HG02852 (cell line): ENCODE results near the gene KCNH4.

Experiments
- ATAC-seq: cut with Tn5 transposase; IDR thresholded peaks from one replicate; pipeline ENCODE4 v1.9.1; 2021; ENCODE audit warnings: mild to moderate bottlenecking, moderate library complexity; ENCODE audit not compliant: unreplicated experiment

The KCNH4 gene

DNA sequence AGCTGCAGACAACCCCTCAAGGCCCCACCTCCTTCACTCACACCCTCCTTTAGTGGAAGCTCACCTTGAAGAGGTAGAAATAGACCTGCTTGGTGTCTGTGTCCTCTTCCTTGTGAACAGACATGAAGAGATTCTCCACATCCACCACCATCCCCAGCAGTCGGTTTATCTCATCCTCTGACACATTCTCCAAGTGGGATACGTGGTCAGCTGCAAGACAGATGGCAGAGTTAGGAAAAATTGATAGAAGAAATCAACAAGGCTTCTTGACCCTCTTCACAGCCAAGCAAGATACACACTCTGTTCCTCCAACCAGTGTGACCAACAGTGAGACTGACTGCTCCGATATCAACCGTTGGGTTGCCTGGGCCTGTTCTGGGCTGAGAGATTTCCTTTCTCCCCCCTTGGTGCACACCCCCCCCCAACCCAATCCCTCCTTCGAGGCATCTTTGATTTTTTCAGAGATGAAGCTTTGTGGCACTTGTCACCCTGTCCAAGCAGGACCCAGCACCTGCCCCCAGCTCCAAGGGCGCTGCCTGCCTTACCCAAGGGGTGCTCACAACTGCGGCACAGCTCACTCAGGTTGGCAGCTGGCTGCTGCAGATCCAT lies 60.7 kb downstream of the KCNH4 start:
- ATAC-seq = no peak

DNA sequence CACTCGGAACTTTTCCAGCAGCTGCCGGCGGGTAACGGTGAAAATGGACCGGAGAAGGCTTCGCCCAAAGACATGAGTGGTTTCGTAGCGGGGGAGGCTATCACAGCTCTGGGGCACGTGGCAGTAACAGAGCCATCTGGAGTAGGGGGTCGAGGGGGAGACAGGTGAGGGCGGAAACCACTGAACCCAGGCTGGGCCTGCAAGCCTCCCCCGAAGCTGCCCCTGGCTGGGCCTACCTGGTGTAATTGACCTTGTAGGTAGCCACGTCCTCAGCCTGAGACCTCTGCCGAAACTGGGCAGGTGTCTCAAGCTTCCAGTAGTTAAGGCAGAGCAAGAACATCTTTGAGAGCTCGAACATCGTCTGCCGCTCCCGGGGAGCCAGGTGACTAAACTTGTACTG lies 61.6 kb downstream of the KCNH4 start:
- no peak for ATAC-seq

DNA sequence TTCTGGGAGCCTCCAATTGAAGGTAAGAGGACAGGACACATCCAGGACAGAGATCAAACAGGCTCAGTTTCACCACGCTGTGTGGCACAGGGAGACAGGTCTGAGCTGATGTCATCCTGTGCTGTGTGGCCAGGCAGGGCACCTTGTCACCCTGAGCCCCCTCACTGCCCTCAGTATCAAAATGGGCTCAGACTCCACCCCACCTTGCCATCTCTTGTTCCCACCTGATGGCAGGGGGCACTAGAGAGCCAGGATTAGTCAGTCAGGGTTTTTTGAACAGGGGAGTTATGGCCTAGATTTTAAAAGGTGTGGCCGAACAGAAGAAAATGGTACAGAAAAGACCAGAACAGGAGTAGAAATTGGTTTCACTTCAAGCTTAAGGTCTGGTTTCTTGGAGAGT lies 62.4 kb downstream of the KCNH4 start:
- ATAC-seq = no peak

DNA sequence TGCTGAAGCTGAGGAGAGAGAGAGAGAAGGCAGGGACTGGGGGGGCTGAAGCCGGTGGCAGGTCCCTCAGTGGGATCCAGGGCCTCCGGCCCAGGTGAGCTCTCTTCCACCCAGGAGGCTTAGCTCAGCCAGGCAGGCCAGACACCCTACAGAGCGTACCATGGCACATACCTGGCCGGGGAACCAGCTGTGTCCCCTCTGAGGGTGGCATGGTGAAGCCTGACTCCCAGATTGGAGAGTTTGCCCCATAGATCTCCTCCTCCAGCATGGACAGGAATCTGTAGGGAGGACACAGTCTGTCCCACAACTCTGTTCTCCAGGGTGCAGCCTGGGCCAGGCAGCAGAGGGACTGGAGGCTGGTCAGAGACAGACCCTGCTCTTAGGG lies 62.8 kb downstream of the KCNH4 start:
- no peak for ATAC-seq

DNA sequence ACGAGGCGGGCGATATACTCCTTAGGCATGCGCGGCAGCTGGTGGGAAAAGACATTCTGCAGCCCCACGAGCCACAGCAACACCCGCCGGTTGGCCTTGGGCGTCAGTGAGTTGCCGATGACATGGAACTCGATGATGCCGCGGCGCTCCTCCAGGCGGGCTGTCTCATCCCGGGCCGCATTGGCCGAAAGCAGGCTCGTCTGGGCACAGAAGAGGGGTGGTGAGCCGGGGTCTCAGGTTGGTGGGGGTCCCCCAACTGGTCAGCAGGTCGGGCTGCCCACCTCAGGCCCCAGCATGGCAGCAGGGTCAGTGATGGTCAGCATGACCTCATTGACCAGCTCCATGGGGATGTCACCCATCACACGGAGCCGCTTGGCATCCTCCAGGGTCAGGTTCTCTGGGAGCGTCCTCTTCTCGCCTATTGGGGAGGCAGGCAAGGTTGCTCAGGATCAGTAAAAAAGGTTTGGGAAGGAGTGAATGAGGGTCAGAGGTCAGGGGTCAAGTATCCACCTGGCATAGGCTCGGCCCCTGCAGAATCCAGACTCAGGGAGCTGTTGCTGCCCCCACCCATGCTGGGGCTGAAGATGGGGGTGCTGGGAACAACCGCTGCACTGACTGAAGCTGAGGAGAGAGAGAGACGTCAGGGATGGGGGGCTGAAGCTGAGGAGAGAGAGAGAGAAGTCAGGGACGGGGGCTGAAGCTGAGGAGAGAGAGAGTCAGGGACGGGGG lies 63.4 kb downstream of the KCNH4 start:
- ATAC-seq = no peak

DNA sequence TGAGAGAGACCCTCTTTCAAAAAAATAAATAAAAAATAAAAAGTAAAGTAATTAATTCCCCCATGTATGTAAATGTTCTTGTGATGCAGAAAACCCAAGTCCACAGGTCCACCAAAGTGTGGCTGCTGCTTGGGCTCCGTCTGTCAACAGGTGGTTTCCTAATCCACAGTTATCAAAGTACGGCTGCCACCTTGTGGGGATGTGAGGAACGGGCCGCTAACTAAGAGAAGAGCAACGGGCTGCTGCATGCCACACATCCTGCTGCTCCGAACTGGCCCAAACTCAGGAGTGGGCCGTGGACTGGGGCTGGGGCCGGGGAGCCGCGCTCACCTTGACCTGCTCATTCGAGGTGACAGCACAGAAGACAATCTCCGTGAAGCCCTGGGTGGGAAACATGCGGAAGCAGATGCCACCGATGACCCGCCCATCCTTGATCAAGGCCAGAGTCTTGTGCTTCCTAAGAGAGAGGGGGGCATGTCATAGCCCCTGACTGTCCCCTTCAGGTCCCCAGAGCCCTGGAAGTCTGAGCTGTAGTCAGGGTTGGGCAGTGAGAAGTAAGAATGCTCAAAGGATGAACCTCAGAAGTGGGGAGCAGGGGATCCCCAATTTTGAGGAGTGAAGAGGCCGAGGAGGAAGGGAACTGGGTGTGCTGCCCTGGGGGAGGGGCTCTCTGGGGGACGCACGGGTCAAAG lies 64.1 kb downstream of the KCNH4 start:
- ATAC-seq = no peak

DNA sequence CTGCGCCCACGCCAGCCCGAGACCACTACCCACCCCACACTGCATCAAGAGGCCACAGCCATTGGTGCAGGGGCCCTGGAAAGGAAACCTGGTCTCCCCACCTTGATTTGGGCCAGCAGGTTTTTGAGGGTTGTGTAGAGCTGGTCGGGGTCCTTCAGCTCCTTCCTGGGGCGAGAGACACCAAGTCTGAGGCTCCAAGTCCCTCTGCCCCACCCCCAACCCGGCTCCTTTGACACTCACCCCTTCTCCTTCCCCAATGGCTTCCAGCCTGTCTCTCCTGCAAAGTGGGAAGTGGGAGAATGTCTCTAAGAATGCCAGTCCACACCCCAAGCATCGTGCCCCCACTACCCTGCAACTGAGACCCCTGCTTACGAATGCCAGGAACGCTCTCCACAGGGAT lies 66.8 kb downstream of the KCNH4 start:
- ATAC-seq = no peak

DNA sequence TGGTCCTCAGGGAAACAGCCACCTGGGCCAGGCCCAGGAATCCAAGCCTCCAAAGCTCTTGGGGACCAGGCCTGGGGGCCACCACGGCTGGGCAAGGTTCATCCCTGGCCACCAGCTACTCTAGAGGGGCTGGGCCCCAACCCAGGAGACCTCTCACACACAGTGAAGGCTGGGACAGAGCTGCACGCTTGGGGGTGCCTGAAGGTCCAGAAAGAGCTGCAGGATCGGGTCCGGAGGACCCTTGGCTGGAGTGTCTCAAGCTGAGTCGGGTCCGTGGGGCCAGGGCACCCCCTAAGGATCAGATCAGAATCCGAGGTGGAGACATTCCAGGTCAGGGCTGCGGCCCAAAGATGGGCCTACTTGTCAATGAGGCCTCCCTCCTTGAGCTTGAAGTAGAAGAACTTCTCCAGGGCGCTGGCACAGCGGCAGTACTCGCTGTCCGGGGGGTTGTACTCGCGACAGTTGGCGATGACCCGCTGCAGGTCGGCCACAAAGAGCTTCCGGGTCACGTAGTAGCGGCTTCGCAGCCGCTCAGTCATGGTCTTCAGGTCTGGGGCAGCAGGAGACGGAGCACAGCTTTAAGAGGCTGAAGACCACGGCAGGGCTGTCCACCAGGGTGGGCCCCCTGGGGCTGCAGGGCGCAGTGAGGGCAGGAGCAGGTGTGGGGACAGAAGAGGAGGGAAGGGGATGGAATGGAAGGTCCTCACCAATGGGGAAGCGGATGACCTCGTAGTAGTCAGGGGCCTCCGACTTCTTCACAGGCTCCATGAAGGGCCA lies 67.5 kb downstream of the KCNH4 start:
- no peak for ATAC-seq

DNA sequence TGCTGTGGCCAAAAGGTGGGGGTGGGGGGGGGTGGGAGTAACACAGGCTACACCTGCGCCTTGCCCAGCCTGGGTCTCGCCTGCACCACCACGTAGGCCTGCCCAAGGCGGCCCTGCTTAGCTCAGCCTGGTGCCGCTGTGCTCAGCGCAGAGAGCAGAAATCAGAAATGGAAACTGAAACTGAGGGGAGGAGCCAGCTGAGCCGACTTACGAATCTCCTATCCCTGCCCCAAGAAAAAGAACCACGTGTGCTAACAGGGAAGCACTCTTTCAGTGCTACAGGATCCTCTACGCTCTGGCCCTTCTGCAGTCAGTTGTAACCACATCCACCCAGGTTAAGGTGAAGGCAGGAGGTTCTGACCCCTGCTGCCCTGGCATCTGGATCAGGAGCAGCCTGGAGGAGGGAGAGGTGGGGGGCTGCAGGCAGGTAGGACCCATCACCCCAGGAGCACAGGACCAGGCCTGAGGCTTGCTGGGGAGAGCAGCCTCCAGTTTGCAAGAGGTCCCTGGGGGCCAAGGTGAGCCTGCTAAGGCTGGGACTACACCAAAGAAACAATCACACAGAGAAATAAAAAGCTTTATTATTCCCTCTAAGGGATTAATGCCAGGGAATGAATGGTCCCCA lies 68.3 kb downstream of the KCNH4 start, which contains the start of gene DHX58:
DHX58 (minus strand) TSS at position 163 of the 625 bp plus-strand sequence. CDS start 822 bp downstream, outside the sequence.
- ATAC-seq = peak; percentile 65

DNA sequence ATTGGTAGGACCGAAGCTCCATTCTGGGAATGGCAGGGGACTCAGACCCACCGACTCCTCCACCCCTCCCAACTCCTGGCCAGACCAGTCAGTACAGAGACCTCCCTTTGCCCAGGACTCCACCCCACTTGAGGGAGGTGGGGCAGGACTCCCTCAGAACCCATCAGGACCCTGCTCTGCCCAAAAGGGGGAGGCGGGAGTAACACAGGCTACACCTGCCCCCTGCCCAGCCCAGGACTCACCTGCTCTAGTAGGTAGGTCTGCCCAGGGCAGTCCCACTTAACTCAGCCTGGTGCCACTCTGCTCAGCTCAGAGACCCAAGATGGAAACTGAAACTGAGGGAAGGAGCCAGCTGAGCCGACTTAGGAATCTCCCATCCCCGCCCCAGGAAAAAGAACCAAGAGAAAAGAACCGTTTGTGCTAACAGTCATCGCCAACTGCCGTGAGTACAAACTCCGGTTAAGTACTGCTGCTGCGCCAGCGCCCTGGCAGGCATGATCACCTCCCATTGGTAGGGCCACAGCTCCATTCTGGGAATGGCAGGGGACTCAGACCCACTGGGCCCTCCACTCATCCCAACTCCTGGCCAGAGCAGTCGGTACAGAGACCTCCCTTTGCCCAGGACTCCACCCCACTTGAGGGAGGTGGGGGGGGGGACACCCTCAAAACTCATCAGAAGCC lies 68.9 kb downstream of the KCNH4 start:
- ATAC-seq = peak; percentile 14

DNA sequence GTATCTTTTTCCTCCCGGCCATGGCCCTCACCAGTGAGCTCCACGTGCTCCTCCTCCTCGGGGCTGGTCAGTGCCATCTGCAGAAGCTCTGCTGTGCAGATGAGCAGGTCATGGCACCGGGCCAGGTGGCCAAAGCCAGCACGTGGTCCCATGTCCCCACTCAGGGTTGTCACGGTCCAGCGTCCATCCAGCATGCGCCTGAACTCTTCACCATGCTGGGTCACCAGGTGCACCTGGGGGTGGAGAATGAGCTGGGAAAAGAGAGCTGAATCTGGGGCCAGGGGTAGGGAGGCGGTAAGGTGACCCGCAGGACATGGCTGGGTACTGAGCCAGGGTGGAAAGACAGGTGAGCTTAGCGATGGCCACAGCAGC lies 69.7 kb downstream of the KCNH4 start:
- no peak for ATAC-seq

DNA sequence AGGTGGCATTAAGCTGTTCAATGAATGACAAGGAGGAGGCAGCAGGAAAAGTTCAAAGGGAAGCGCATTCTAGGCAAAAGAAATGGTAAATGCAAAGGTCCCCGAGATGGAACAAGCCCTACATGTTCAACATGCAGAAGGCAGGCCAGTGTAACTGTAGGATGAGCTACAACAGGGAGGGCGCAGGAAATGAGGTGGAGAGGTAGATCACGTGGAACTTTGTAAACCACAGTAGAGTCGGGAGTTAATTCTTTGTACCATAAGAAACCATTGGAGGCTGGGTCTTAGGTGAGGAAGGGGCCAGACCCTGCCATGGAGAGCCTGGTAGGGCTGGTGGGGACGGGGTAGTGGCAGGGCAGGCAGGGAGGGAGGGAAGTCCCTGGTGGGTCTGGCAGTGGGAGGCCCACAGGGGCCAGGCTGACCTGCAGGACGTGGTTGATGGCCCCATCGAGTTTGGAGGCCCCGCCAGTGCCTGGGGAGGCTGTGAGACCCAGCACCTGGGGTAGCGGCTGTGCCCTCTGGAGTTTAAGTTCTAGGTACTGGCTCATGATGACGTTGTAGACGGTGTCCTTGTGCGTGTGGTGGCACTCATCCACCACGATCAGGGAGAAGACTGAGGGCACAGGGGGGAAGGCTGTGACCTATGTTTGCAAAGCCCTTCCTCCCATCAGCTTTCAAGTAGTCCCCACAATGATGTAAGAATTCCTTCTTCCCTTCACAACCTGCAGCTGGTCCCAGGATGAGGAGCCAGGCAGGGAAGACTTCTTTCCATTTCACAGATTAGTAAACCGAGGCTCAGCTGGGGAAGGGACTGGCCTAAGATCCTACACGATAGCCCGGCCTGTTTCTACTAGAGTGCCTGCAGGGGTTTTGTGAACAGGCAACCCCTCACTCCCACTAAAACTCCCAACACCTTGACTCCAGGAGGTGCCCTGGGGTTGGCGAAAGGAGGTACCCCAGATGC lies 70.4 kb downstream of the KCNH4 start:
- no peak for ATAC-seq

DNA sequence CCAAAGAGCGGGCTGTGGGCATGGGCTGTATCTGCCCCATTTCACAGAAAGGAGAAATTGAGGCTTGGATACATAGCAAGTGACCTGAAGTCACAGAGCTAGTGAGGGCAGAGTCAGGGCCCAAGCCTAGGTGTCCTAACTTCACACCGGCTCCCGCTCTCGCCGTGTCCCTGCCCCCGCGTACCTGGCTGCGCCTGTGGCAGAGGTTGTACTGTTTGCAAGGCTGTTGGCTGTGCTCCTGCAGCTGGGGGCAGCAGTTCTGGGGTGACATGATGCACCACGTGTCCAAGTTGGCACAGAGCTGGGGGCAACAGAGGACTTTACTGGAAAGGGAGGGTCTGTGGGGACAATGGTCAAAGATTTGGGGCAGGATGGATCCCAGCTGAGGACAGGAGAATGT lies 71.9 kb downstream of the KCNH4 start:
- no peak for ATAC-seq

DNA sequence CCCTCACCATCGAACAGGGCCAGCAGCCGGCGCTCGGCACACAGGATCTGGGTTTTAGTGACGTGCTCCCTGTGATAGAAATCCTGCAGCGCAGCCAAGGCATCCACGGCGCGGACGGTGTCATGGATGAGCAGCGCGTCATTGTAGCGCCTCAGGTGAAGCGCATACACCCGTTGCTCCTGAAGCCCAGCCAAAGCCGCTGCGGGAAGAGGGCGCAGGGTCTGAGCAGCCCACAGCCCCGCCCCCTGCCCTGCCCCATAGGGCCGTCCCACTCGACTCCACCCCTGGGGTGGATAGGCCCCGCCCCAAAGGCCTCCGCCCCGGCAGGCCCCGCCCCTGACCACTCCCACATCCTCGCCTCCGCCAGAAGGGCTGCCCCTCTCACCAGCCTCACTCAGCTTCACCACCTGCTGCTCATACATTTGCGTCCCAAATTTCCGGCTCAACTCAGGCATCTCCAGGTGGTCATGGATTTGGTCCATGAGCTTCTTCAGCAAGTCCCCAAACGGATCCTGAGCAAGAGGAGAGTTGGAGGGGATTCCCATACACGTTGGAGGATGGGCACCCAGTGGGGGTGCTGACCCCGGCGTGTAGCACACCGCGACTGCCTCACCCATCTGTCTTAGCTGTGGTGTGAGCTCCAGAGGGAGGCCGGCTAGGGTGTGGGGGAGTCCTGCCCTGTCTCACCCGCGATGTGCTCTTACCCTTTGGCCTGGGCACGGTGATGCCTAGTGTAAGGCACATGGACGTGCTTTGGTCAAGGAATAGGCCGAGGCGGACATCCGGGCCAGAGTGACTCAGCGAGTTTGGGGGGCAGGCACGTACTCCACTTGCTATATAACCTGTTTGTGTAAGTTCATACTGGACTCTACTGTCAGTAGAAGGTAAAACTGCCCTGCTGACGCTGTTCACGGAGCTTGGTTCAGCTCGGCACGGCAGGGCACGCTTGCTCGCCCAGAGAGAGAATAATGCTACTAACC lies 73.1 kb downstream of the KCNH4 start:
- peak; percentile 69 for ATAC-seq

DNA sequence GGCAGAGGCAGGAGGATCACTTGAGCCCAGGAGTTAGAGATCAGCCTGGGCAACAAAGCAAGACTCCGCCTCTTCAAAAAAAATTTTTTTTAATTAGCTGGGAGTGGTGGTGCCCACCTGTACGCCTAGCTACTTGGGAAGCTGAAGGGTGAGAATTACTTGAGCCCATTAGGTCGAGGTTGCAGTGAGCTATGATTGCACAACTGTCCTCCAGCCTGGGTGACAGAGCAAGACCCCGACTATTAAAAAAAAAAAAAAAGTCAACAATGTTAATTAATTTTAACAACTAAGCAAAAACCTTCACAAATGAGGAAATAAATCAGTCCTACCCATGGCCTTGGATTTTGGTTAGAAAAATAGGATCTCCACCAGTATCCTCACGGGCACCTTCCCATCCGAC lies 73.8 kb downstream of the KCNH4 start:
- ATAC-seq = no peak
